GM12878 (cell line): ENCODE data around the gene MAFG. TPM values are rescaled to one million over a fixed set of nuclear protein-coding genes. Genes with fewer than 3 reads are reported as not detected.

Experiments used
- ATAC-seq: fragments of 200-7000 bp; cut with Tn5 transposase; 3 replicates; pipeline ENCODE4 v1.9.1; 2020; ENCODE audit warnings: mild to moderate bottlenecking, moderate library complexity
- BruUV-seq: library from RNA; stranded (reverse); fragments of 400-500 nt; replicated peaks from 2 replicates; lab custom pipeline; 2021; lab: Mats Ljungman, UMichigan
- CTCF ChIA-PET: fragments of 300-600 bp; sonication (Branson Sonifier 250); formaldehyde crosslinking; extraction: SDS; loops from one replicate; lab custom pipeline; 2021; ENCODE audit warnings: inconsistent platforms; lab: Yijun Ruan, JAX
- POLR2A ChIA-PET: fragments of 350-600 bp; formaldehyde crosslinking; extraction: SDS; loops from one replicate; lab custom pipeline; 2021; ENCODE audit warnings: inconsistent platforms; lab: Charles Lee
- RAD21 ChIA-PET: fragments of 300-600 bp; sonication (Branson Sonifier 250); formaldehyde crosslinking; loops from one replicate; lab custom pipeline; 2023; ENCODE audit warnings: antibody characterized with exemption; ENCODE audit not compliant: unreplicated experiment; lab: Charles Lee
- SMC1A ChIA-PET: fragments of 300-600 bp; sonication (Branson Sonifier 250); formaldehyde crosslinking; loops from one replicate; lab custom pipeline; 2023; ENCODE audit not compliant: unreplicated experiment, uncharacterized antibody; lab: Charles Lee
- DNase-seq: peaks from one replicate; pipeline ENCODE4 v3.0.0-alpha.2; 2011; ENCODE audit warnings: low read depth, low spot score
- FAIRE-seq: peaks from 3 replicates; lab custom pipeline; 2011; peaks lifted over from hg19 to GRCh38; lab: Jason Lieb, UNC
- H2AFZ ChIP-seq: 2 replicates; pipeline ENCODE4 v1.6.0; 2011; ENCODE audit warnings: low read depth, low read length, control low read depth; ENCODE audit not compliant: control insufficient read depth
- H3K27ac ChIP-seq: 2 replicates; pipeline ENCODE4 v1.5.1; 2011; ENCODE audit warnings: control low read depth; ENCODE audit not compliant: control insufficient read depth, insufficient read depth
- H3K27me3 ChIP-seq, 2 experiments: replicated peaks in 1 of 2; 2 replicates each; pipeline versions ENCODE4 v1.6.0 to v1.6.1; 2011; ENCODE audit warnings: low read length in 1 of 2; ENCODE audit not compliant: control insufficient read depth in 2 of 2, insufficient read depth in 2 of 2
- H3K36me3 ChIP-seq, 2 experiments: 2 replicates each; pipeline ENCODE4 v1.5.1; 2011; ENCODE audit warnings: low read length in 1 of 2; ENCODE audit not compliant: control insufficient read depth in 2 of 2, insufficient read depth in 2 of 2
- H3K4me1 ChIP-seq: 2 replicates; pipeline ENCODE4 v1.6.1; 2011; ENCODE audit warnings: mild to moderate bottlenecking, low read length, moderate library complexity, mixed read lengths; ENCODE audit not compliant: control insufficient read depth, insufficient read depth
- H3K4me2 ChIP-seq: 2 replicates; pipeline ENCODE4 v1.6.0; 2011; ENCODE audit warnings: control low read depth; ENCODE audit not compliant: control insufficient read depth, insufficient read depth
- H3K4me3 ChIP-seq: fragments of 200-600 bp; sonication (generic); 2 replicates; pipeline ENCODE4 v1.5.1; 2016
- H3K79me2 ChIP-seq: 2 replicates; pipeline ENCODE4 v1.6.0; 2011; ENCODE audit warnings: low read length; ENCODE audit not compliant: control insufficient read depth, insufficient read depth
- H3K9ac ChIP-seq: 2 replicates; pipeline ENCODE4 v1.8.0; 2011; ENCODE audit warnings: low read length, control low read depth, mixed read lengths; ENCODE audit not compliant: control insufficient read depth, insufficient read depth
- H3K9me3 ChIP-seq: replicated peaks from 3 replicates; pipeline ENCODE4 v1.5.1; 2011; ENCODE audit warnings: mild to moderate bottlenecking, low read length; ENCODE audit not compliant: control insufficient read depth, insufficient read depth
- H4K20me1 ChIP-seq: 2 replicates; pipeline ENCODE4 v1.6.0; 2011; ENCODE audit not compliant: control insufficient read depth, insufficient read depth
- EGR1 ChIP-seq, 2 experiments: IDR thresholded peaks; 1 replicate in 1 of 2; 2 replicates in 1 of 2; pipeline ENCODE4 v1.6.1; 2011 to 2012; ENCODE audit warnings: low read depth in 2 of 2, low read length in 2 of 2, borderline replicate concordance in 1 of 2, mild to moderate bottlenecking in 1 of 2, moderate library complexity in 1 of 2
- FOS ChIP-seq: IDR thresholded peaks from 3 replicates; pipeline ENCODE4 v1.6.1; 2011; ENCODE audit warnings: borderline replicate concordance; ENCODE audit not compliant: insufficient read length; ENCODE audit errors: extremely low read depth
- FOXM1 ChIP-seq: IDR thresholded peaks from 2 replicates; pipeline ENCODE4 v1.6.1; 2012; ENCODE audit warnings: low read depth, mild to moderate bottlenecking, inconsistent platforms, low read length, moderate library complexity
- JUNB ChIP-seq: IDR thresholded peaks from 2 replicates; pipeline ENCODE4 v1.6.1; 2016; ENCODE audit warnings: antibody characterized with exemption, mild to moderate bottlenecking
- NRF1 ChIP-seq: conservative IDR thresholded peaks from 2 replicates; pipeline ENCODE4 v1.6.1; 2011; ENCODE audit warnings: mild to moderate bottlenecking, low read depth, low read length, improper control_type of control experiment
- PAX5 ChIP-seq: IDR thresholded peaks from 2 replicates; pipeline ENCODE4 v1.6.1; 2011; ENCODE audit warnings: low read depth, low read length, borderline replicate concordance
- RELB ChIP-seq: fragments of 450-650 bp; IDR thresholded peaks from 2 replicates; pipeline ENCODE4 v1.6.1; 2017; ENCODE audit warnings: low read depth, mild to moderate bottlenecking, moderate library complexity
- SPI1 ChIP-seq: IDR thresholded peaks from 2 replicates; pipeline ENCODE4 v1.6.1; 2011; ENCODE audit warnings: low read depth, mild to moderate bottlenecking, low read length, moderate library complexity, borderline replicate concordance; ENCODE audit not compliant: insufficient read depth
- TCF7 ChIP-seq: IDR thresholded peaks from 2 replicates; pipeline ENCODE4 v1.6.1; 2014; ENCODE audit warnings: antibody characterized with exemption, borderline replicate concordance
- WGBS: methylation state at CpG from one replicate; pipeline ENCODE4 v1.1.6; 2016; ENCODE audit warnings: low lambda C conversion rate; ENCODE audit not compliant: insufficient replicate concordance, insufficient coverage; ENCODE audit errors: missing lambda C conversion rate; 5-methylcytosine and 5-hydroxymethylcytosine counted together
- in situ Hi-C: fragments of 300-500 bp; cut with MboI; formaldehyde crosslinking; loops from 9 replicates; pipeline ENCODE4 v1.14.3; 2018; ENCODE audit warnings: mixed read lengths
- intact Hi-C: fragments of 100-400 bp; cut with micrococcal nuclease; formaldehyde crosslinking; loops from one replicate; pipeline ENCODE4 v1.14.2; 2022; ENCODE audit not compliant: unreplicated experiment
- polyA plus RNA-seq, 11 experiments: library from polyadenylated mRNA; depleted of rRNA in 4 of 11; unstranded in 6 of 11; stranded (reverse) in 5 of 11; fragments of >200 nt; fragmentation: Nextera tagmentation in 4 of 11; fragmentation: Illumina TruSeq in 1 of 11; extraction: Ambion mirVana in 4 of 11; extraction: Trizol in 1 of 11; gene quantifications; 1 replicate in 1 of 11; 2 replicates in 10 of 11; pipeline versions ENCODE4 v1.2.1 to v1.2.3, GENCODE V29; 2011 to 2016; ENCODE audit warnings: inconsistent platforms in 2 of 11, missing spikeins in 2 of 11, low read depth in 1 of 11
- total RNA-seq, 4 experiments: library from RNA; depleted of rRNA in 3 of 4; stranded (reverse); fragments of >200 nt in 3 of 4; fragmentation: Illumina TruSeq in 1 of 4; extraction: Trizol in 1 of 4; gene quantifications; 2 replicates each; pipeline versions ENCODE4 v1.2.1 to v1.2.3, GENCODE V29; 2013 to 2021

MAFG gene
- total and polyA plus RNA-seq, 10 of the 15 experiments (the other 5 are each of a cell fraction or from before 2014, with no cell fraction given) = 0.48 to 20.1 (median 7.6) TPM

- TF ChIP-seq SPI1 (no peak), FOXM1 (no peak), RELB (no peak), PAX5 (no peak), JUNB (no peak), FOS (no peak), NRF1 (no peak), TCF7 (no peak)
These were observed 23.5 kb downstream of the MAFG start (continued) for GRCh38 chr17:81903896-81904599.

- Histone ChIP-seq H3K27ac (no peak overlapping the region), H4K20me1 (no peaks in the 10 kb centered on the region), H3K4me1 (no peaks in the 10 kb centered on the region), H3K4me2 (no peak overlapping the region), H3K79me2 (no peaks in the 10 kb centered on the region), H3K4me3 (no peak overlapping the region), H2AFZ (no peak overlapping the region), H3K36me3 (peaks cover 4% of the 10 kb centered on the region in 2 experiments; a peak in 3 of 4 replicates), H3K9me3 (no peaks in the 10 kb centered on the region), H3K9ac (no peak overlapping the region), H3K27me3 (no peaks in the 10 kb centered on the region; a peak in 1 of 4 replicates)
- ChIA-PET POLR2A (no interaction called here), CTCF (no interaction called here), SMC1A (no interaction called here), RAD21 (no interaction called here)
- no peak for ATAC-seq
- 96% methylated on average over 10 of the region's 10 CpGs for WGBS
- BruUV-seq = no TSS peak
- no peak for FAIRE-seq
- TF ChIP-seq EGR1 (IDR thresholded peaks at IDR 0.05; ENCODE audit: borderline replicate concordance in 1 of 2, low read depth in 2 of 2, low read length in 2 of 2) = no peak
- intact Hi-C loops (no loop called here), in situ Hi-C loops (no loop called here)
- DNase-seq = no peak
These were observed 24.1 kb downstream of the MAFG start for GRCh38 chr17:81903415-81903831.
